Upper lobe of left lung (tissue), 6 donors: ENCODE data around the gene ILK. TPM values are rescaled to one million over a fixed set of nuclear protein-coding genes. Genes with fewer than 3 reads are reported as not detected.

Source experiments
- ATAC-seq, 2 donors: fragments of 200-7000 bp; cut with Tn5 transposase; one replicate each; pipeline ENCODE4 v1.9.1; 2022; ENCODE audit warnings: mild to moderate bottlenecking in 2 of 2, moderate library complexity in 2 of 2; ENCODE audit not compliant: low FRiP score in 2 of 2
- DNase-seq, 2 donors: peaks; one replicate each; pipeline ENCODE4 v3.0.0-alpha.2; 2019 to 2020
- H3K27ac ChIP-seq, 4 donors: fragments of 200-600 bp; sonication (generic); one replicate each; pipeline ENCODE4 v1.5.1; 2016 to 2019
- H3K27me3 ChIP-seq, 4 donors: fragments of 200-600 bp; sonication (generic); one replicate each; pipeline ENCODE4 v1.5.1; 2017 to 2019
- H3K36me3 ChIP-seq, 4 donors: fragments of 200-600 bp; sonication (generic); one replicate each; pipeline ENCODE4 v1.5.1; 2016 to 2019
- H3K4me1 ChIP-seq, 4 donors: fragments of 200-600 bp; sonication (generic); one replicate each; pipeline ENCODE4 v1.5.1; 2018 to 2019
- H3K4me3 ChIP-seq, 4 donors: fragments of 200-600 bp; sonication (generic); one replicate each; pipeline ENCODE4 v1.5.1; 2017 to 2019; ENCODE audit warnings: mild to moderate bottlenecking in 2 of 4, moderate library complexity in 1 of 4
- H3K9me3 ChIP-seq, 4 donors: fragments of 200-600 bp; sonication (generic); one replicate each; pipeline ENCODE4 v1.5.1; 2018 to 2019
- EP300 ChIP-seq, 4 donors: sonication (generic); formaldehyde crosslinking; IDR thresholded peaks; one replicate each; pipeline ENCODE4 v1.5.1; 2017; ENCODE audit warnings: antibody characterized with exemption in 4 of 4, control low read depth in 2 of 4
- POLR2A ChIP-seq, 4 donors: fragments of 450-650 bp; IDR thresholded peaks; one replicate each; pipeline ENCODE4 v1.5.1; 2016 to 2017; ENCODE audit warnings: antibody characterized with exemption in 4 of 4, mild to moderate bottlenecking in 2 of 4
- POLR2AphosphoS5 ChIP-seq, 2 donors: sonication (generic); formaldehyde crosslinking; IDR thresholded peaks; one replicate each; pipeline ENCODE4 v1.5.1; 2017; ENCODE audit warnings: antibody characterized with exemption in 2 of 2
- WGBS, 2 donors: methylation state at CpG; one replicate each; pipeline ENCODE4 v1.1.5; 2017 to 2018; 5-methylcytosine and 5-hydroxymethylcytosine counted together
- total RNA-seq, 6 donors: library from RNA; depleted of rRNA in 4 of 6; stranded (reverse); fragments of >200 nt in 4 of 6; gene quantifications; one replicate each; pipeline versions ENCODE4 v1.1.0 to v1.2.1, GENCODE V29; 2016 to 2021
- TF ChIP-seq, protein P1 (sequence below), 6 experiments: fragments of 450-650 bp in 4 of 6; fragments of 200-600 bp in 2 of 6; sonication (generic) in 2 of 6; IDR thresholded peaks; one replicate each; pipeline ENCODE4 v1.5.1; 2016 to 2019; ENCODE audit warnings: antibody characterized with exemption in 6 of 6
- donor health status: DM: no; HTN: no; CAD: no; lungs with moderate emphysema.
- donor health status: DM: no; HTN: yes; CAD: no; lungs with severe emphysema.

Gene ILK
- total RNA-seq, 6 donors from 2014 or later = 130 to 191 (median 146) TPM

DNA sequence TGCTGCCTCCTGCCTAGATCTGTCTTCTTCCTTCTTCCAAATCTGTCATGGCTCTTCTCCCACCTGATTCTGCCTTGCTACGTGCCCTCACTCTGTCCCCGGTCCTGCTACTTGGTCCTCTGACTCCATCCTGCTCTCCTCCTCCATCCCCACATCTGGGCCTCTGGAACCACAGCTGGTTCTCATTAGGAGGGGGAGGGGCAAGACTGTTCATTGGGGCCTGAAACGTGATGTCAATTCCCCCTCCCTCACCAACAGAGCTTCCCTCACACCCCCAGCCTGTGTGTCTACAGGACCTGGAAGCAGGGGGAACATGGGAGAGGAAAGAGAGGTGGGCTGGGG is 43.0 kb downstream of the ILK start:
- peak; percentile 15 to 79 for ATAC-seq
- no peaks in the 10 kb centered on the region for H3K27me3 ChIP-seq
- H3K27ac ChIP-seq = peak overlapping the region; percentile 58 to 89 (median 81)
- H3K9me3 ChIP-seq = no peaks in the 10 kb centered on the region
- H3K4me3 ChIP-seq = no peak overlapping the region
- no peaks in the 10 kb centered on the region for H3K36me3 ChIP-seq
- 28 to 33% methylated on average over 3 of the region's 3 CpGs for WGBS, 2 donors
- TF ChIP-seq POLR2A (IDR thresholded peaks at IDR 0.05) = no peak
- TF ChIP-seq, protein P1, sequence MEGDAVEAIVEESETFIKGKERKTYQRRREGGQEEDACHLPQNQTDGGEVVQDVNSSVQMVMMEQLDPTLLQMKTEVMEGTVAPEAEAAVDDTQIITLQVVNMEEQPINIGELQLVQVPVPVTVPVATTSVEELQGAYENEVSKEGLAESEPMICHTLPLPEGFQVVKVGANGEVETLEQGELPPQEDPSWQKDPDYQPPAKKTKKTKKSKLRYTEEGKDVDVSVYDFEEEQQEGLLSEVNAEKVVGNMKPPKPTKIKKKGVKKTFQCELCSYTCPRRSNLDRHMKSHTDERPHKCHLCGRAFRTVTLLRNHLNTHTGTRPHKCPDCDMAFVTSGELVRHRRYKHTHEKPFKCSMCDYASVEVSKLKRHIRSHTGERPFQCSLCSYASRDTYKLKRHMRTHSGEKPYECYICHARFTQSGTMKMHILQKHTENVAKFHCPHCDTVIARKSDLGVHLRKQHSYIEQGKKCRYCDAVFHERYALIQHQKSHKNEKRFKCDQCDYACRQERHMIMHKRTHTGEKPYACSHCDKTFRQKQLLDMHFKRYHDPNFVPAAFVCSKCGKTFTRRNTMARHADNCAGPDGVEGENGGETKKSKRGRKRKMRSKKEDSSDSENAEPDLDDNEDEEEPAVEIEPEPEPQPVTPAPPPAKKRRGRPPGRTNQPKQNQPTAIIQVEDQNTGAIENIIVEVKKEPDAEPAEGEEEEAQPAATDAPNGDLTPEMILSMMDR (IDR thresholded peaks at IDR 0.05) = no peak
- no peak for TF ChIP-seq POLR2AphosphoS5 (IDR thresholded peaks at IDR 0.05)
- TF ChIP-seq EP300 (IDR thresholded peaks at IDR 0.05) = no peak
- no peak for DNase-seq
- H3K4me1 ChIP-seq = peaks cover 26 to 39% (median 31%) of the 10 kb centered on the region in 4 donors

- peaks cover 27 to 39% (median 31%) of the 10 kb centered on the region in 4 donors for H3K4me1 ChIP-seq
- H3K27me3 ChIP-seq = no peaks in the 10 kb centered on the region
- no peak overlapping the region for H3K4me3 ChIP-seq
- H3K36me3 ChIP-seq = no peaks in the 10 kb centered on the region
- peak overlapping the region; percentile 58 to 89 (median 81) for H3K27ac ChIP-seq
- ATAC-seq = peak in 1 of 2 donors; percentile 40
- H3K9me3 ChIP-seq = no peaks in the 10 kb centered on the region
- WGBS, 2 donors = 44 to 45% methylated on average over 9 of the region's 9 CpGs
- TF ChIP-seq, protein P1 (IDR thresholded peaks at IDR 0.05) = no peak
- no peak for TF ChIP-seq EP300 (IDR thresholded peaks at IDR 0.05)
- TF ChIP-seq POLR2A (IDR thresholded peaks at IDR 0.05) = no peak
- TF ChIP-seq POLR2AphosphoS5 (IDR thresholded peaks at IDR 0.05) = no peak
- peak in 1 of 2 donors; percentile 32 for DNase-seq
Measured at GRCh38 chr11:6646918-6647679, 43.5 kb downstream of the ILK start.

GRCh38 chr11:6647836-6648235 is 44.3 kb downstream of the ILK start:
- WGBS, 2 donors = 87 to 100% methylated on average over 2 of the region's 2 CpGs
- no peaks in the 10 kb centered on the region for H3K27me3 ChIP-seq
- TF ChIP-seq EP300 (IDR thresholded peaks at IDR 0.05) (no peak), POLR2A (IDR thresholded peaks at IDR 0.05) (no peak), POLR2AphosphoS5 (IDR thresholded peaks at IDR 0.05) (no peak)
- TF ChIP-seq, protein P1 (IDR thresholded peaks at IDR 0.05) = no peak
- H3K4me1 ChIP-seq = peaks cover 27 to 37% (median 35%) of the 10 kb centered on the region in 4 donors
- H3K27ac ChIP-seq = peak overlapping the region; percentile 58 to 89 (median 81)
- H3K36me3 ChIP-seq = no peaks in the 10 kb centered on the region
- ATAC-seq (no peak), DNase-seq (no peak)
- H3K4me3 ChIP-seq = no peak overlapping the region
- no peaks in the 10 kb centered on the region for H3K9me3 ChIP-seq

DNA sequence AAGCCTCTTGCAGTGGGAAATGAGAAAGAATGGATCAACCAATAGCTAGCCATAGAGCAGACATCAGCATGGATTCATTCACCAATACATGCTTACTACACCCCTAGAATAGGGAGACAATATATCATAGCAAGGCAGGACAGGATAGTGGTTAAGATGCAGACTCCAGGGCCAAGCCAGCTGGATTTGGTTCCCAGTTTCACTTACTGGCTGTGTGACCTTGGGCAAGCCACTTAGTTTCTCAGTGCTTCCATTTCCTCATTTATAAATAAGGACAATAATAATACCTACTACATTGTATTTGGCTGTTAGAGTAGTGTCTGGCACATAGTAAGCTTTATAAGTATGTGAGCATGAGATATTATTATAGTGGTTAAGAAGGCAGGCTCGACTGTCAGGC is 44.9 kb downstream of the ILK start:
- Histone ChIP-seq H3K4me1 (peaks cover 29 to 36% (median 33%) of the 10 kb centered on the region in 4 donors), H3K4me3 (no peak overlapping the region), H3K36me3 (no peaks in the 10 kb centered on the region), H3K9me3 (no peaks in the 10 kb centered on the region), H3K27me3 (no peaks in the 10 kb centered on the region), H3K27ac (peak overlapping the region in 3 of 4 donors; percentile 10 to 89 (median 86))
- DNase-seq (no peak), ATAC-seq (no peak)
- 13 to 24% methylated on average over 1 of the region's 1 CpG for WGBS, 2 donors
- TF ChIP-seq, protein P1 (IDR thresholded peaks at IDR 0.05) = no peak
- TF ChIP-seq EP300 (IDR thresholded peaks at IDR 0.05) = no peak
- no peak for TF ChIP-seq POLR2AphosphoS5 (IDR thresholded peaks at IDR 0.05)
- TF ChIP-seq POLR2A (IDR thresholded peaks at IDR 0.05) = no peak

GRCh38 chr11:6650104-6650503 is 46.5 kb downstream of the ILK start:
- no peaks in the 10 kb centered on the region for H3K9me3 ChIP-seq
- H3K27ac ChIP-seq = peak overlapping the region in 2 of 4 donors; percentile 15 to 89
- TF ChIP-seq POLR2AphosphoS5 (IDR thresholded peaks at IDR 0.05) (no peak), EP300 (IDR thresholded peaks at IDR 0.05) (no peak), POLR2A (IDR thresholded peaks at IDR 0.05) (no peak)
- TF ChIP-seq, protein P1 (IDR thresholded peaks at IDR 0.05) = no peak
- no peak overlapping the region for H3K4me3 ChIP-seq
- ATAC-seq = no peak
- H3K4me1 ChIP-seq = peaks cover 35 to 38% (median 37%) of the 10 kb centered on the region in 4 donors
- peaks cover 0 to 2% (median 0%) of the 10 kb centered on the region in 4 donors for H3K27me3 ChIP-seq
- no peaks in the 10 kb centered on the region for H3K36me3 ChIP-seq
- DNase-seq = no peak
